DOHH2 (cell line): Measurements from ENCODE around the gene ACTL6B.

Source experiments
- H3F3A ChIP-seq: fragments of 200-600 bp; sonication (generic), shearing (Covaris generic); 2 replicates; pipeline ENCODE4 v1.6.0; 2016; ENCODE audit warnings: antibody characterized with exemption, mild to moderate bottlenecking; ENCODE audit not compliant: control insufficient read depth, insufficient read depth
- H3K27ac ChIP-seq: fragments of 200-600 bp; sonication (generic); 2 replicates; pipeline ENCODE4 v1.5.1; 2014; ENCODE audit warnings: low read depth, mild to moderate bottlenecking, low read length, moderate library complexity
- H3K27me3 ChIP-seq: fragments of 200-600 bp; sonication (generic); 2 replicates; pipeline ENCODE4 v1.6.1; 2014; ENCODE audit warnings: mild to moderate bottlenecking, low read length, mixed read lengths; ENCODE audit not compliant: control insufficient read depth
- H3K36me3 ChIP-seq: fragments of 200-600 bp; sonication (generic); 2 replicates; pipeline ENCODE4 v1.6.1; 2014; ENCODE audit warnings: mild to moderate bottlenecking, low read length, moderate library complexity, mixed read lengths; ENCODE audit not compliant: control insufficient read depth
- H3K4me1 ChIP-seq: fragments of 200-600 bp; sonication (generic); 2 replicates; pipeline ENCODE4 v1.6.1; 2014; ENCODE audit warnings: mild to moderate bottlenecking, low read length, mixed read lengths; ENCODE audit not compliant: control insufficient read depth
- H3K4me2 ChIP-seq: fragments of 200-600 bp; sonication (generic); 2 replicates; pipeline ENCODE4 v1.6.0; 2014; ENCODE audit warnings: mild to moderate bottlenecking, low read length, moderate library complexity
- H3K4me3 ChIP-seq: fragments of 200-600 bp; sonication (generic); 2 replicates; pipeline ENCODE4 v1.5.1; 2014; ENCODE audit warnings: mild to moderate bottlenecking, low read length, mixed read lengths
- H3K79me2 ChIP-seq: fragments of 200-600 bp; sonication (generic); 2 replicates; pipeline ENCODE4 v1.6.1; 2014; ENCODE audit warnings: mild to moderate bottlenecking, low read length, mixed read lengths; ENCODE audit not compliant: control insufficient read depth
- H3K9me2 ChIP-seq: fragments of 200-600 bp; sonication (generic); replicated peaks from 2 replicates; pipeline ENCODE4 v1.6.1; 2014; ENCODE audit warnings: mild to moderate bottlenecking, low read length, mixed read lengths; ENCODE audit not compliant: control insufficient read depth
- H3K9me3 ChIP-seq: fragments of 200-600 bp; sonication (generic); 2 replicates; pipeline ENCODE4 v1.6.1; 2014; ENCODE audit warnings: antibody characterized with exemption, low read length, mixed read lengths; ENCODE audit not compliant: control insufficient read depth, insufficient read depth
- H4K20me1 ChIP-seq: fragments of 200-600 bp; sonication (generic); 2 replicates; pipeline ENCODE4 v1.6.0; 2014; ENCODE audit warnings: low read depth, mild to moderate bottlenecking, antibody characterized with exemption, low read length, moderate library complexity; ENCODE audit not compliant: control insufficient read depth, insufficient read depth
- CTCF ChIP-seq: fragments of 200-600 bp; sonication (generic); IDR thresholded peaks from one replicate; pipeline ENCODE4 v1.5.1; 2014; ENCODE audit warnings: antibody characterized with exemption, mild to moderate bottlenecking, low read depth, low read length; ENCODE audit not compliant: poor library complexity, severe bottlenecking
- EZH2phosphoT487 ChIP-seq: fragments of 200-600 bp; sonication (generic); IDR thresholded peaks from 2 replicates; pipeline ENCODE4 v1.6.1; 2017; ENCODE audit warnings: borderline replicate concordance, mild to moderate bottlenecking, antibody characterized with exemption, low read length, moderate library complexity, mixed read lengths

The ACTL6B gene

DNA sequence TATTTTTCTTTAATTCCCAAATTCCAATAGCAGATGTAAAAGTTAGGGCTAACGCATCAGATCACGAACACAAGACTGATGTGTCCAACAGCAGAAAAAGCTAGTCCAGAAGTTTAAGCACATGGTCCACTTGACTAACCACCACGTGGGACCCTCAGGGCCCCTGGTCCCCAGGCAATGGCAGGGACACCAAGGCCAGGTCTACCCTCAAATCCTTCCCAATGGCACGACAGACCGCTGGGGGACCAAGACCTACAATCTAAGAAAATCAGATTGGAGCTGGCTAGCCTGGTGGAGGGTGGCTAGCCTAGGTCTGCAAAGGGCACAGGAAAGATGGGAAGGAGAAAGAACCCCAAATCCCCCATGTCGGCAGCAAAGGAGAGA, 36.3 kb upstream of the ACTL6B start:
- H4K20me1 ChIP-seq, result peaks cover 33% of the 10 kb centered on the region
- H3K4me1 ChIP-seq, result peaks cover 47% of the 10 kb centered on the region
- no peaks in the 10 kb centered on the region for H3K9me3 ChIP-seq
- H3K27me3 ChIP-seq, result peaks cover 25% of the 10 kb centered on the region
- H3F3A ChIP-seq, result peaks cover 19% of the 10 kb centered on the region
- TF ChIP-seq EZH2phosphoT487 (no peak), CTCF (no peak)
- peak overlapping the region; percentile 79 for H3K4me2 ChIP-seq
- H3K79me2 ChIP-seq, result peaks cover 62% of the 10 kb centered on the region
- peaks cover 52% of the 10 kb centered on the region for H3K36me3 ChIP-seq
- H3K27ac ChIP-seq, result peak overlapping the region; percentile 32; the same call in 1 of the 2 replicates
- peak overlapping the region; percentile 87 for H3K4me3 ChIP-seq
- H3K9me2 ChIP-seq, result no peaks in the 10 kb centered on the region

DNA sequence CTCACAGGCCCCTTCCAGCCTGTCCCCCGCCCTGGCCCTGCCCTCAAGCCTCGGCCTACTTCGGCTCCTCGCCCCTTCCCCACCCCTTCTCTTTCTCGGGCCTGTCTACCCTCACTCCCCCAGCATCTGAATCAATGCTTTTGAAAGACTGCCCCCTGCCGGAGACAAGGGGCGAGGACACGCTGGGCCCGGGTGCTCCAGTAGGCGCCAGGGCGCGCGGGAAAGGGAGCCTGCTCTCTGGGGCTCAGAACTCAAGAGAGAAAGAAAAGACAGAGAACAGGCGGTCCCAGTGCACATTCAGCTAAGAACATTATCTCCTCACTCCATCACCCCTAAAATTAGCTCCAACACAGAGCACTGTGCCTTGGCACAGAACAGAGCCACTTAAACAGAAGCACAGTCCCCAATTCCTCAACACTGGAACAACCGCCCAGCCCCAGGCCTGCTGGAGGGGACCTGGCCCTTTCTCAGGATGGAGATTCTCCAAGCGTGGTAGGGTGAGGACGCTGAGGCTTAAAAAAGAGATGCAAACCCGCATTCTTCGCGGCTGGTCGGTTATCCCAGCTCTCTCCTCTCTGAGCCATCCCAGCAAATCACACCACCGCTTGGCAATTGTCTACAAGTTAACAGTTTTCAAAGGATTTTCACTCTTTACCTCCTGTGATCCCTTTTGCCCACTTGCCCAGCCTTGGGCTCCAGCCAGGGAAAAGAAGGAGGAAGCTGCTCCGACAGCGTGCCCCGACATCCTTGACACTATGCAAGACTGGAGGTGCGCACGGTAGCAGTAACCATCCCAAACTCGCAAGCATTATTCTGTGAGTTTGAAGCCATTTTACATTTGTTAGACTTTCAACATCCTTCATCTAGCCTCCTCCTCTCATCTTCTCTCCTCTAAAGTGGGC, 35.7 kb upstream of the ACTL6B start:
- peaks cover 47% of the 10 kb centered on the region for H3K4me1 ChIP-seq
- peaks cover 33% of the 10 kb centered on the region for H4K20me1 ChIP-seq
- peak overlapping the region; percentile 32 for H3K27ac ChIP-seq
- peak overlapping the region; percentile 79 for H3K4me2 ChIP-seq
- H3K9me2 ChIP-seq, result no peaks in the 10 kb centered on the region
- H3K9me3 ChIP-seq, result no peaks in the 10 kb centered on the region
- peaks cover 18% of the 10 kb centered on the region for H3K27me3 ChIP-seq
- H3K4me3 ChIP-seq, result peak overlapping the region; percentile 87
- peaks cover 58% of the 10 kb centered on the region for H3K36me3 ChIP-seq
- TF ChIP-seq EZH2phosphoT487 (no peak), CTCF (peak; percentile 99)
- H3K79me2 ChIP-seq, result peaks cover 62% of the 10 kb centered on the region
- H3F3A ChIP-seq, result peaks cover 19% of the 10 kb centered on the region

DNA sequence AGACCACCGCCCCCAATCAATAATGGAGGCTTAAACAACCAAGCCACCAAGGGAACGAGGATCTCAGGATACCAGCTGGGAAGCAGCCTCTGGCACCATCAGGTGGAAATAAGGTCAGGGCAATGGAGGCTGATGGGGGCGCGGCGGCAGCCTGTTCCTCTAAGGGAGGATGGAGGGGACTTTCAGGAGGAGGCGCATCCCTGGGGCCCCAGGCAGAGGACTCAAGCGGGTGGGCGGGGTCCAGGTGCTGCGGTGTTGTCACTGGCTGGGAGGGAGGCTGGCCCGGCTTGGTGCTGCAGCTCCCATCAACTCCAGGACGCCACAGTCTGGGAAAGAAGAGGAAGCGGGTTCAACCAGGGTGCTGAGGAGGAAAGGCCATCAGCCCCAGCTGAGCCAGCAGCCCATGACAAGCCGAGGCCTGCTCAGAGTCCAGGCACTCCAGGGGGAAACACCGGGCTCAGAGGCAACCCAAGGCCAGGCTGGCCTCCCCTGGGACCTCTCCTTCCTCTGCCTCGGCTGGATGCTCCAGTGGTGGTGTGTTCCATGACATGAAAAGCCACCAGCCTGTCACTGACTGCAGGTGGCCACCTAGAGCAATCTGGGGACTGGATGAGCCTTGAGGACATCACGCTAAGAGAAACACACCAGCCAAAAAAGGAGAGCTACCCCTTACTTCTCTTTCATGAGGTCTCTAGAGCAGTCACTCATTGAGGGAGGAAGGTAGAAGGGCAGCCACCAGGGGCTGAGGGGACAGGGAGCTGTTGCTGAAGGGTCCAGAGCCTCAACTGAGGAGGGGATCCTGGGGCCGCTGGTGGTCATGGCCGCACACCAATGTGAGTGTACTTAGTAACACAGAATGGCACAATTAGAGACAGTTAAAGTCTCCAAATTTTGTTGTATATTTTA, 33.2 kb upstream of the ACTL6B start:
- Histone ChIP-seq H3K4me2 (no peak overlapping the region), H3K36me3 (peaks cover 82% of the 10 kb centered on the region), H3K4me1 (peaks cover 31% of the 10 kb centered on the region), H3F3A (peaks cover 3% of the 10 kb centered on the region), H3K4me3 (no peak overlapping the region), H4K20me1 (peaks cover 33% of the 10 kb centered on the region), H3K79me2 (peaks cover 62% of the 10 kb centered on the region), H3K9me2 (no peaks in the 10 kb centered on the region), H3K27ac (no peak overlapping the region), H3K27me3 (no peaks in the 10 kb centered on the region), H3K9me3 (no peaks in the 10 kb centered on the region)
- no peak for TF ChIP-seq EZH2phosphoT487
- no peak for TF ChIP-seq CTCF
